Activated CD4-positive, alpha-beta memory T cell treated with anti-CD3 and anti-CD28 coated beads for 36 hours (primary cell): ENCODE results near the gene REG4. TPM values are rescaled to one million over a fixed set of nuclear protein-coding genes. Genes with fewer than 3 reads are reported as not detected.
"Not testable (repeated sequence)": the region's sequence is repeated elsewhere in the genome, so short reads cannot be mapped to it uniquely, and the experiment has no call there.

Source experiments
- CTCF ChIA-PET: fragments of 350-600 bp; sonication (Branson Sonifier 250); formaldehyde crosslinking; loops from one replicate; lab custom pipeline; 2021; ENCODE audit warnings: antibody characterized with exemption, inconsistent platforms; lab: Charles Lee
- POLR2A ChIA-PET: fragments of 350-600 bp; sonication (Branson Sonifier 250); formaldehyde crosslinking; loops from one replicate; lab custom pipeline; 2021; ENCODE audit warnings: antibody characterized with exemption; lab: Charles Lee
- DNase-seq: peaks from one replicate; pipeline ENCODE4 v3.0.0-alpha.2; 2020
- H3K27ac Mint-ChIP-seq: one replicate; pipeline ENCODE4 v1.8.0; 2021; ENCODE audit warnings: mixed read lengths
- H3K27me3 Mint-ChIP-seq: one replicate; pipeline ENCODE4 v1.8.0; 2021; ENCODE audit warnings: mixed read lengths
- H3K36me3 Mint-ChIP-seq: one replicate; pipeline ENCODE4 v1.8.0; 2021; ENCODE audit warnings: mixed read lengths
- H3K4me1 Mint-ChIP-seq: one replicate; pipeline ENCODE4 v1.8.0; 2021; ENCODE audit warnings: low read depth, mixed read lengths
- H3K4me3 Mint-ChIP-seq: one replicate; pipeline ENCODE4 v1.8.0; 2021; ENCODE audit warnings: mild to moderate bottlenecking, mixed read lengths
- H3K9me3 Mint-ChIP-seq: one replicate; pipeline ENCODE4 v1.8.0; 2021; ENCODE audit warnings: mixed read lengths
- intact Hi-C: fragments of 100-400 bp; cut with micrococcal nuclease; formaldehyde crosslinking; loops from one replicate; pipeline ENCODE4 v1.15.1; 2023
- total RNA-seq, 2 experiments: library from RNA; stranded (reverse); gene quantifications; one replicate each; pipeline ENCODE4 v1.2.3, GENCODE V29; 2021

The REG4 gene
- total RNA-seq, 2 experiments from 2014 or later = not detected

DNA sequence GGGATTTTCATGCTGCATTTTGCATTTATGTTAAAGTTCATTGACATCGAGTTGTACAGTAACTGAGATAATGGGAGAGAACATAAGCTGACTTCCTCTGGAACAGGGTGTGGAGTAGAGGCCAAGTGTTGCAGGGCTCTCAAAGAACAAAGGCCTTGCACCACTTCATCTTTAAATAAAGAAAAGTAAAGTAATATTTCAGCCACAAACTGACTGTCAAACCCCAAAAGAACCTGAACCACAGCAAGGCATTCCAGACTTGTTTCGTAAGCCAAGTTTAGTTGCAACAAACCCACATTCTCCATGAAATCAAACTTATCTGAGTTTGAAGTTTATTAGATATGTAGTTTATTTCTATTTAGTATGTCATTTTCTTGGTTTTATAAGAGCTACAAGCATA lies 23.5 kb downstream of the REG4 start:
- Mint-ChIP-seq H3K9me3 (no peaks in the 10 kb centered on the region), H3K27ac (no peak overlapping the region), H3K27me3 (no peaks in the 10 kb centered on the region), H3K36me3 (no peaks in the 10 kb centered on the region), H3K4me3 (no peak overlapping the region), H3K4me1 (peaks cover 6% of the 10 kb centered on the region)
- no peak for DNase-seq
- intact Hi-C loops = no loop called here
- POLR2A ChIA-PET = no interaction called here
- CTCF ChIA-PET = interaction anchor here (1.7 kb wide), 1 partner anchor 21 kb away, joined by 5 read pairs; no protein-coding TSS in a partner anchor

DNA sequence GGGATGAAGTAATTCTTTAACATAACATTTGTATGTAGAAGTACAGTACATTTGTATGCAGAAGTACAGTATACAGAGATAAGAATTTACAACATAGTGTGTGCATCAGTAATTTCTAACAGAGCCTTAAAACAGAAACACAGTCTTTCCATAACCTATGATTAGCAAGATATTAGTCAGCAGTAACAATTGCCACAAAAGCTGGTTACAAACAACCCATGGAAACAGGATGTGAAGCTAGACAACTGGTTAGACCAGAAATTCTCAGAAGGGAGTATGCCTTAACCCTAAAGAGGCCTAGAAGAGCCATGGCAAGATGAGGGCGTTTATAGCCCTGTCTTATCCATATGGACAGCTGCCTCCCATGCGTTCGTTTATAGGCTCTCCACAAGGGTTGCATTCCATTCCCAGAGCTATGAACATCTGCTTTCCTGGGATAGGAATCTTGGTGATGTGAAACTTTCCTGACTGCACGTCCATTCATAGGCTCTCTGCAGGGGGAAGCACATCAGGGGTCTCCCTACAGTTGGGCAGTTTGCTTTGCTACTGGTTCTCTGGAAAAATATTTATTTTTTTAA lies 24.7 kb downstream of the REG4 start:
- H3K4me3 Mint-ChIP-seq, DNase-seq, H3K27me3 Mint-ChIP-seq, POLR2A ChIA-PET, H3K36me3 Mint-ChIP-seq, H3K9me3 Mint-ChIP-seq, H3K4me1 Mint-ChIP-seq, H3K27ac Mint-ChIP-seq, intact Hi-C loops: not testable (repeated sequence)
- CTCF ChIA-PET = interaction anchor here (0.7 to 2.2 kb wide), 2 partner anchors 22 to 42 kb away, joined by 3 to 6 read pairs; no protein-coding TSS in a partner anchor

GRCh38 chr1:119786046-119786445 lies 25.2 kb downstream of the REG4 start:
- POLR2A ChIA-PET, H3K27ac Mint-ChIP-seq: not testable (repeated sequence)

DNA sequence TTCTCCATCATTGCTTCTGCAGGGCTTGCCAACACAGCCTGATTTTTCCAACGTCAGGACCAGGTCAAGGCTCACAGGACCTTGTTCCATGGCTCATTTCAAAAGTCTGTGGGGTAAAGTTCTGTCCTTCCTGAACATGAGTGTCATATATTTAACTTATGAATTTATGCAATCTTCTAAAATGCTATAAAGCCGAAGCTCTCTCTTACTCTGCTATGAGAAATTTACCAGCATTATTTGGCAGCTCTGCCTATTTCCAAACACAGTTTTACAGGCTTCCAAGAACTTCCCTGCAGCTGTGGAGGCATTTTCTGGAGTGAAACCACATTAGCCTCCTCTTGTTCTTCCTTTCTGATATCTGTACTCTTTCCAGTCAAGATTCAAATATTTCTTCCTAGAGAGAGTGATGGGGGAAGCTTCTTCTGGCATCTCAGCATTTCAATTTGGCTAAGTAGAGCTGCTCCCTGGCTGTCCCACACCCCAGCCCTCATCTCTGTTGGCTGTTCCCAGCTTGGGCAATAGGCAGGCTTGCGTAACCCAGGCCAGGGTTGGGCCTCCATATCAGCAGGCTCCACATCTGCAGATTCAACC lies 27.0 kb downstream of the REG4 start:
- DNase-seq = no peak
- POLR2A ChIA-PET = no interaction called here
- Mint-ChIP-seq H3K27me3 (no peaks in the 10 kb centered on the region), H3K9me3 (no peaks in the 10 kb centered on the region), H3K27ac (no peak overlapping the region), H3K4me1 (peaks cover 6% of the 10 kb centered on the region), H3K4me3 (no peak overlapping the region), H3K36me3 (no peaks in the 10 kb centered on the region)
- CTCF ChIA-PET = interaction anchor here (2.2 kb wide), 1 partner anchor 25 kb away, joined by 6 read pairs; no protein-coding TSS in a partner anchor
- intact Hi-C loops = no loop called here

More at GRCh38 chr1:119786046-119786445, 25.2 kb downstream of the REG4 start:
- H3K27me3 Mint-ChIP-seq, H3K4me3 Mint-ChIP-seq, H3K4me1 Mint-ChIP-seq, intact Hi-C loops, H3K9me3 Mint-ChIP-seq, DNase-seq, H3K36me3 Mint-ChIP-seq: not testable (repeated sequence)
- CTCF ChIA-PET = interaction anchor here (2.2 kb wide), 1 partner anchor 23 kb away, joined by 6 read pairs; no protein-coding TSS in a partner anchor

DNA sequence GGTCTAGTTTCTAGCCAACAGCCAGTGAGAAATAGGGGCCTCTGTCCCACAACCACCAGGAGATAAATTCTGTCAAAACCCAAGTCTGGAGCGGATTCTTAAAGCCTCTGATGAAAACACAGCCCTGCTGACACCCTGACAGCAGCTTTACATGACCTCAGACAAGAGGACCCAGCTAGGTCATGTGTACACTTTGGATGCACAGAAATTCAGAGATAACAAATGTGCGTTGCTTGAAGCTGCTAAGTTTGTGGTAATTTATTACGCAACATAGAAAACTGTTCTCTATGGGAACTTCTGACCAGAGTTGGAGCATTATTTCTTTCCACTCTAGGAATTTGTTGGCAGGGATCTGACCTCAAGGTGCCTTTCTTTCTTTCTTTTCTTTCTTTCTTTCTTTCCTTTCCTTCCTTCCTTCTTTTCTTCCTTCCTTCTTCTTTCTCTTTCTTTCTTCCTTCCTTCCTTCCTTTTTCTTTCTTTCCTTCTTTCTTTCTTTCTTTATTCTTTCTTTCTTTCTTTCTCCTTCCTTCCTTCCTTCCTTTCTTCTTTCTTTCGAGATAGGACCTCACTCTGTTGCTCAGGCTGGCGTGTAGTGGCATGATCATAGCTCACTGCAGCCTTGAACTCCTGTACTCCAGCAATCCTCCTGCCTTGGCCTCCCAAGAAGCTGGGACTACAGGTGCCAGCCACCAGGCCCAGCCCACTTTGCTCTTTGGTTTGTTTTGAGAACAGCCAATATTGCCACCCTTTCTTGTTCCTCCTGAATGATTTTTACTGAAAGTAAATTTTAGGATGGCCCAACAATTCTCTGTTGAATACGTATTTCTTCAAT lies 27.7 kb downstream of the REG4 start:
- ChIA-PET CTCF (no interaction called here), POLR2A (no interaction called here)
- Mint-ChIP-seq H3K4me3 (no peak overlapping the region), H3K9me3 (no peaks in the 10 kb centered on the region), H3K4me1 (peaks cover 6% of the 10 kb centered on the region), H3K27ac (no peak overlapping the region), H3K27me3 (no peaks in the 10 kb centered on the region), H3K36me3 (no peaks in the 10 kb centered on the region)
- intact Hi-C loops = no loop called here
- DNase-seq = no peak

DNA sequence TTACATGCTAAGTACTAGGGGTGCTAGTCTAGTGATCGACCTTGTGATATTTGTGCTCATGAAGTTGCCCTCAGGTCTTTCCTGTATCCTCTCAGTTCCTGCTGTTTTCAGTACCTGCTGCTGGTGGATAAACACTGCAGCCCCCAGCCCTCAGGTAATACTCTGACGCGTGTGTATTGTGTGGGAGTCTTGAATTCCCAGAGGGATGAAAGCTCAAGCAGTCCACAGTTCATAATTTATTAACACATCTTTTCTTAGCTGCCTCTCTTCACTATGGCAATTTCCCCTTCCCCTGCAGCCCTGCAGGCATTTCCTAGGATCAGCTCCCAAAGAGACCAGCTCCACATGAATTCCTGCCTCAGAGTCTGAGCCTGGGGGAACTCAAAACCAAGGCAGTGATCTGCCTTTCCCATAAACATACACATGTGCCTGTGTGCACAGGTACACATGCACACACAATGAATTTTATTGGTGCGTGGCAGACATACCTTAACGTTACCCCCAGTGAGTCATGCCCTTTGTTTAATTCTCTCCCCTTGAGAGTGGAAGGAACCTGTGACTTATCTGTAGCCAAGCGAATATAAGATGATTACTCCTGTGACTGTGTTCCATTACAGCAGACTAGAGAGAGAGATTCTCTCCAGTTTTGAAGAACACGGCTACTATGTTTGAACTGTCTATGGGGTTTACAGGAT lies 28.5 kb downstream of the REG4 start:
- DNase-seq = no peak
- Mint-ChIP-seq H3K27ac (no peak overlapping the region), H3K27me3 (peaks cover 1% of the 10 kb centered on the region), H3K4me3 (no peak overlapping the region), H3K9me3 (no peaks in the 10 kb centered on the region), H3K4me1 (peaks cover 6% of the 10 kb centered on the region), H3K36me3 (no peaks in the 10 kb centered on the region)
- ChIA-PET POLR2A (no interaction called here), CTCF (no interaction called here)
- intact Hi-C loops = no loop called here

DNA sequence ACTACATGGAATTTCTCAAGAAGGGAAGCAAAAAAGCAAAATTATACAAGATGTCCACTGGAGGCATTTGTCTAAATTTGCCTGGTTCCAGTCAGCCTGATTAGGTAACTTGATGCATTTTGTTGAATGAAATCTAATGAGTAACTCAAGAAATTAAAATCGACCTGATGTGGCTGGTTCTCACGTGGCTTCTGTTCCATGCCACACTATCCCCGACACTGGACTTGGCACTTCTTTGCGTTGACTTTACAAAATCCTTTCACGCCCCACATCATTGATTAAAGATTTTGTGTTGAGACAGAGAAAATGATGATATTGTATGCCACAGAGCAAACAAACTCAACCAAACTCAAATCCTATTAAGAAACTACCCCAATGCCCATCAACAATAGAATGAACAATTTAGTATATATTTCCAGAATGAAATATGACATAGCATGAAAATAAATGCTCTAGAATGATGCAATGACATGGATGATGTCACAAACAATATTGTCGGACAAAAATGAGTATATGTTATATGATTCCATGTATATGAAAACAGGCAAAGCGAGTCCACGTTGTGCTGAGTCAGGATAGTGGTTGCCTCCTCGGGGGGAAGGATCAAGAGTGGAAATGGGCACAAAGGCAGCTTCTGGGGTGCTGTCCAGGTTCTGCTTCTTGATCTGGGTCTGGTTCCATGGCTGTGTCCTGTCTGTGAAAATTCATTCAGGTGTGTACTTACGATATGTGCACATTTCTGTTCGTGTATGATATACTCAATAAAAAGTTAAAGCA lies 29.6 kb downstream of the REG4 start:
- intact Hi-C loops = no loop called here
- H3K4me3 Mint-ChIP-seq = no peak overlapping the region
- no peaks in the 10 kb centered on the region for H3K36me3 Mint-ChIP-seq
- no peaks in the 10 kb centered on the region for H3K9me3 Mint-ChIP-seq
- H3K27me3 Mint-ChIP-seq = peaks cover 1% of the 10 kb centered on the region
- DNase-seq = no peak
- ChIA-PET CTCF (no interaction called here), POLR2A (no interaction called here)
- H3K27ac Mint-ChIP-seq = no peak overlapping the region
- H3K4me1 Mint-ChIP-seq = peaks cover 6% of the 10 kb centered on the region

DNA sequence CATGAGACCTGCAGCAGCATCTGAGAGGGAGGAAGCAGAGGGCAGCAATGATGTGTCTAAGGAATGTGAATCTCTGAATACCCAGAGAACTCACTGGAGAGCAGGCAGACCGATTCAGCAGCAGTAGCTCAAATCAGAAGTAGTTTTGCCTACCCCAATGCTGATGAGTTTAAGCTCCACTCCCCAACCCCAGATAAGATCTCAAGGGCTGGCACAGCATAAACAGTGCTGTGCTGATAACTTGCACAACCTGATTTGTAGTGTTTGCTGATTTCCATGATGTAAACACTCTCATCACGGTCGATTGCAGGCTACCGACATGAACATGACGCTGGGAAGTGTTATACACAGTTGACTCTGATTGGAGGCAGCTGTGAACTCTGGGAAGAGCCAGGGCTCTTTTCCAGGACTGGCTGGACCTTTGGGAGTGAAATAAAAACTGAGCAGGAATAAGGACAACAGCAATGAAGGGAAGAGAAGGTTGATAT lies 31.3 kb downstream of the REG4 start:
- Mint-ChIP-seq H3K4me3 (no peak overlapping the region), H3K27me3 (peaks cover 1% of the 10 kb centered on the region)
- POLR2A ChIA-PET = no interaction called here

DNA sequence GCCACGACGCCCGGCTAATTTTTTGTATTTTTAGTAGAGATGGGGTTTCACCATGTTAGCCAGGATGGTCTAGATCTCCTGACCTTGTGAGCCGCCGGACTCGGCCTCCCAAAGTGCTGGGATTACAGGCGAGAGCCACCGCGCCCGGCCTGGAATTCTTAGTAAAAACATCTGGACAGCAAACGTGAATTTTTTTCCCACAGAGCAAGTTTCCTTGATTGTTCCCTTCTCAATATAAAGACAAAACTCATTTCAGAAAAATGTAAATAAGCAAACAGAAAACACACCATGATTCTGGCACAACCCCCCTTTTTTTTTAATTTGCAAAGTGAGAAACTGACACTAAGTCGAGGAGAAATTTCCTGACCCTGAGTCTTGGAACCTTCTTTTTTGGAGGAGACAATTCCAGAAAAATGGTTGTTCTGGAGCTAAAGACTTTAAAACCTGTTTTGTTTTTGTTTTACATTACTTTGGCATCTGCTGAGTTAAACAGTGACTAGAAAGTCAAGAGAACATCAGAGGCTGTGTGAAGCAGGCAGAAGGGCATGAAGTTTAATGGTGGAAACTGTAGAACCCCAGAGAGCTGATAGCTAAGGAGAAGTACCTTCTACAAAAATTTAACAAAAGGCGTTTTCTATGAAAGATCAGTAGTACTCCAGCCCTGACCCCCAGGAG lies 32.2 kb downstream of the REG4 start:
- intact Hi-C loops = no loop called here
- Mint-ChIP-seq H3K27ac (no peak overlapping the region), H3K4me3 (no peak overlapping the region)

More for the DNA sequence above, 31.3 kb downstream of the REG4 start:
- no peak for DNase-seq
- intact Hi-C loops = no loop called here
- H3K27ac Mint-ChIP-seq = no peak overlapping the region
- H3K9me3 Mint-ChIP-seq = no peaks in the 10 kb centered on the region
- CTCF ChIA-PET = no interaction called here
- H3K4me1 Mint-ChIP-seq = no peaks in the 10 kb centered on the region
- H3K36me3 Mint-ChIP-seq = no peaks in the 10 kb centered on the region

DNA sequence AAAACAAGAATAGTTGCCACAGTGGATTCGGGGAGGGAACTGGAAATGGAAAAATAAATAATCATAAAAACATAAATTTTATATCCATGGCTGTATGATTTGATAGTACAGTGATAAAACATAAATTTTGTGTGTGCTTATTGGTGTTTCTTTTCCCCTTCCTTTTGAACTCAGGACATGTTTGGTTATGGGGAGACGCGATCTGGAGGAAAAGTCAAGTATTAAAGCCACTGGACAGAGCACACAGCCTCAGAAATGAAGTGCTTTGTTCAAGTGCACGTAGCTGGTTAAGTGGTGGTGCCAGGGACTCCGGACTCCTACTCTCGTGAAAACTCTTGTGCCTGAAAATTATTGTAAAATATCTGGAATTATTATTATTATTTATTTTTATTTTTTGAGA lies 32.9 kb downstream of the REG4 start:
- Mint-ChIP-seq H3K27me3 (peaks cover 1% of the 10 kb centered on the region), H3K27ac (no peak overlapping the region), H3K4me1 (no peaks in the 10 kb centered on the region), H3K36me3 (no peaks in the 10 kb centered on the region), H3K4me3 (no peak overlapping the region), H3K9me3 (no peaks in the 10 kb centered on the region)
- CTCF ChIA-PET = no interaction called here
- intact Hi-C loops = no loop called here
- POLR2A ChIA-PET = no interaction called here
- no peak for DNase-seq

More for the DNA sequence above, 32.2 kb downstream of the REG4 start:
- DNase-seq = no peak
- no peaks in the 10 kb centered on the region for H3K9me3 Mint-ChIP-seq
- ChIA-PET CTCF (no interaction called here), POLR2A (no interaction called here)
- H3K4me1 Mint-ChIP-seq = no peaks in the 10 kb centered on the region
- H3K27me3 Mint-ChIP-seq = peaks cover 1% of the 10 kb centered on the region
- no peaks in the 10 kb centered on the region for H3K36me3 Mint-ChIP-seq
